Right lung (tissue), 10 donors: ENCODE measurements around the gene TMEM38B. TPM values are rescaled to one million over a fixed set of nuclear protein-coding genes. Genes with fewer than 3 reads are reported as not detected.

Experiments
- DNase-seq, 2 donors: peaks; one replicate each; pipeline ENCODE4 v3.0.0-alpha.2; 2013
- long read RNA-seq, 8 donors: transcript quantifications; one replicate each; lab custom pipeline, GENCODE V29; 2026
- polyA plus RNA-seq, 5 donors: library from polyadenylated mRNA; unstranded; fragments of 120-200 nt; gene quantifications; one replicate each; pipeline versions ENCODE4 v1.2.1 to v1.2.3, GENCODE V29; 2013; ENCODE audit warnings: inconsistent platforms in 1 of 5, low replicate concordance in 1 of 5; ENCODE audit not compliant: insufficient read length in 5 of 5, insufficient read depth in 1 of 5

TMEM38B gene
- polyA plus RNA-seq = 10 to 100 TPM; 13.9 to 19.3 (median 16.0) TPM
- long read RNA-seq, donor 1, transcript TMEM38B-202 (6 exons, 3,525 nt) = major isoform, 5 of 5 reads
- long read RNA-seq, donor 1, partial matches to known transcripts = 0 of 5 reads
- long read RNA-seq, donor 1, other reads (novel, unspliced or antisense) = 0 of 5 reads
- long read RNA-seq, donor 2, partial matches to known transcripts = 0 of 3 reads
- long read RNA-seq, donor 2, other reads (novel, unspliced or antisense) = 0 of 3 reads
- long read RNA-seq, donor 3, transcript TMEM38B-202 (6 exons, 3,525 nt) = major isoform, 8 of 8 reads
- long read RNA-seq, donor 3, partial matches to known transcripts = 0 of 8 reads
- long read RNA-seq, donor 3, other reads (novel, unspliced or antisense) = 0 of 8 reads
- long read RNA-seq, donor 4, transcript TMEM38B-202 (6 exons, 3,525 nt) = major isoform, 5 of 5 reads
- long read RNA-seq, donor 4, partial matches to known transcripts = 0 of 5 reads
- long read RNA-seq, donor 4, other reads (novel, unspliced or antisense) = 0 of 5 reads
- long read RNA-seq, donor 5, partial matches to known transcripts = 0 of 3 reads
- long read RNA-seq, donor 5, other reads (novel, unspliced or antisense) = 0 of 3 reads
- long read RNA-seq, donor 6, transcript TMEM38B-202 (6 exons, 3,525 nt) = major isoform, 6 of 6 reads
- long read RNA-seq, donor 6, partial matches to known transcripts = 0 of 6 reads
- long read RNA-seq, donor 6, other reads (novel, unspliced or antisense) = 0 of 6 reads
- long read RNA-seq, donor 7, partial matches to known transcripts = 0 of 4 reads
- long read RNA-seq, donor 7, other reads (novel, unspliced or antisense) = 0 of 4 reads
- long read RNA-seq, donor 8 = 0 reads

- peak; percentile 77 to 85 for DNase-seq
These were observed at the start of gene TMEM38B for GRCh38 chr9:105694190-105694847. TMEM38B (plus strand) TSS chr9:105694541; CDS start chr9:105694661, 120 bp downstream.

GRCh38 chr9:105646879-105647594, 47.3 kb upstream of the TMEM38B start:
- no peak for DNase-seq

GRCh38 chr9:105647595-105648349, 46.6 kb upstream of the TMEM38B start:
- DNase-seq = no peak

- no peak for DNase-seq
These were observed 42.5 kb upstream of the TMEM38B start for GRCh38 chr9:105651806-105652205.

- DNase-seq = peak in 1 of 2 donors; percentile 1
These were observed 38.0 kb upstream of the TMEM38B start for GRCh38 chr9:105656131-105656921.

GRCh38 chr9:105658351-105658750, 36.0 kb upstream of the TMEM38B start:
- no peak for DNase-seq

GRCh38 chr9:105661011-105661410, 33.3 kb upstream of the TMEM38B start:
- no peak for DNase-seq

- DNase-seq = no peak
These were observed 31.9 kb upstream of the TMEM38B start, which contains the start of gene TAL2 for GRCh38 chr9:105662184-105663104. TAL2 (plus strand) TSS chr9:105662457; CDS start chr9:105662497, 40 bp downstream.

GRCh38 chr9:105663914-105664313, 30.4 kb upstream of the TMEM38B start:
- no peak for DNase-seq

GRCh38 chr9:105667867-105668266, 26.5 kb upstream of the TMEM38B start:
- no peak for DNase-seq

- no peak for DNase-seq
These were observed 24.0 kb upstream of the TMEM38B start for GRCh38 chr9:105670315-105670714.

- DNase-seq = no peak
These were observed 23.6 kb upstream of the TMEM38B start for GRCh38 chr9:105670775-105671174.

GRCh38 chr9:105672711-105673234, 21.6 kb upstream of the TMEM38B start:
- DNase-seq = no peak

GRCh38 chr9:105673850-105674387, 20.4 kb upstream of the TMEM38B start:
- no peak for DNase-seq

- DNase-seq = no peak
These were observed 17.9 kb upstream of the TMEM38B start for GRCh38 chr9:105676351-105676923.

GRCh38 chr9:105678163-105678562, 16.2 kb upstream of the TMEM38B start:
- no peak for DNase-seq

GRCh38 chr9:105678781-105679180, 15.6 kb upstream of the TMEM38B start:
- no peak for DNase-seq
